Stimulated activated CD4-positive, alpha-beta T cell treated with anti-CD3 and anti-CD28 coated beads, TNF-alpha, amount 100 ng/mL, for 48 hours (primary cell): ENCODE data around the gene RGS1.

ENCODE experiments used
- DNase-seq, 3 donors: peaks; one replicate each; pipeline ENCODE4 v3.0.0-alpha.2; 2020; ENCODE audit warnings: low read depth in 3 of 3

The RGS1 gene

GRCh38 chr1:192581131-192581927, 5.8 kb downstream of the RGS1 start:
- no peak for DNase-seq

- no peak for DNase-seq
Observed at GRCh38 chr1:192584866-192585265, 9.3 kb downstream of the RGS1 start.

GRCh38 chr1:192587386-192588266, 12.1 kb downstream of the RGS1 start:
- DNase-seq, result no peak

GRCh38 chr1:192588546-192588945, 13.0 kb downstream of the RGS1 start:
- no peak for DNase-seq

- no peak for DNase-seq
Observed at GRCh38 chr1:192589813-192590212, 14.2 kb downstream of the RGS1 start.

GRCh38 chr1:192592517-192592916, 16.9 kb downstream of the RGS1 start:
- DNase-seq, result no peak

GRCh38 chr1:192592981-192593708, 17.6 kb downstream of the RGS1 start:
- no peak for DNase-seq

- DNase-seq, result no peak
Observed at GRCh38 chr1:192595299-192595698, 19.7 kb downstream of the RGS1 start.

GRCh38 chr1:192598589-192598988, 23.0 kb downstream of the RGS1 start:
- DNase-seq, result no peak

- DNase-seq, result no peak
Observed at GRCh38 chr1:192600275-192600674, 24.7 kb downstream of the RGS1 start.

- DNase-seq, result no peak
Observed at GRCh38 chr1:192601143-192601542, 25.6 kb downstream of the RGS1 start.

GRCh38 chr1:192601567-192601966, 26.0 kb downstream of the RGS1 start:
- no peak for DNase-seq

- DNase-seq, result no peak
Observed at GRCh38 chr1:192602757-192603156, 27.2 kb downstream of the RGS1 start.

- DNase-seq, result no peak
Observed at GRCh38 chr1:192603218-192603787, 27.7 kb downstream of the RGS1 start.

GRCh38 chr1:192604979-192605620, 29.5 kb downstream of the RGS1 start:
- no peak for DNase-seq

- no peak for DNase-seq
Observed at GRCh38 chr1:192608671-192609070, 33.1 kb downstream of the RGS1 start.

- peak; percentile 1 to 9 (median 4) for DNase-seq
Observed at GRCh38 chr1:192609110-192610079, 33.8 kb downstream of the RGS1 start.

GRCh38 chr1:192610112-192610889, 34.7 kb downstream of the RGS1 start:
- no peak for DNase-seq

GRCh38 chr1:192615055-192615454, 39.5 kb downstream of the RGS1 start:
- no peak for DNase-seq
